GM10248 (cell line): ENCODE measurements around the gene PDRG1.

ENCODE experiments used
- CTCF ChIA-PET: fragments of 300-600 bp; sonication (Branson Sonifier 250); formaldehyde crosslinking; extraction: SDS; loops from one replicate; lab custom pipeline; 2021; ENCODE audit warnings: antibody characterized with exemption; lab: Yijun Ruan, JAX
- POLR2A ChIA-PET: fragments of 350-650 bp; sonication (Branson Sonifier 250); formaldehyde crosslinking; extraction: SDS; loops from one replicate; lab custom pipeline; 2020; ENCODE audit warnings: antibody characterized with exemption; lab: Yijun Ruan, JAX
- DNase-seq: peaks from one replicate; pipeline ENCODE4 v3.0.0; 2012; ENCODE audit errors: extremely low spot score
- TF ChIP-seq, protein P1 (sequence below): IDR thresholded peaks from 2 replicates; pipeline ENCODE4 v1.5.1; 2012; ENCODE audit warnings: mild to moderate bottlenecking, low read depth; ENCODE audit errors: extremely low read depth, missing control alignments, control extremely low read depth

The PDRG1 gene

DNA sequence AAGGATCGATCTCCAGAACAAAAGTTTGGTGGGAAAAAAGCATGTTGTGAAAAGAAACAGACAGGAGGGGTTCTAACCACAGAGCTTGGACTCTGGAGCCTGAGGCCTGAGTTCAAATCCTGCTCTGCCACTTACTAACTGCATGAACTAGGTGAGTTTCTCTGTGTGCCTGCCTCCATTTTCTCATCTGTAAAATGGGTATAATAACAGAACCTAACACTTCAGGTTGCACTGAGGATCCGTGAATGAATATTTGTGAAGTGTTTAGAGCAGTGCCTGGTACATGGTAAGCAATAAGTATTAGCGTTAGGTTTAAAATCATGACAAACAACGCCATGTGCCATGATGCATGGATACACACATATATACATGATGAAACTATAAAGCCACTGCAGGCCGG lies 44.8 kb downstream of the PDRG1 start:
- CTCF ChIA-PET, result interaction anchor here (2.0 kb wide), 1 partner anchor 13 kb away, joined by 8 read pairs; no protein-coding TSS in a partner anchor

DNA sequence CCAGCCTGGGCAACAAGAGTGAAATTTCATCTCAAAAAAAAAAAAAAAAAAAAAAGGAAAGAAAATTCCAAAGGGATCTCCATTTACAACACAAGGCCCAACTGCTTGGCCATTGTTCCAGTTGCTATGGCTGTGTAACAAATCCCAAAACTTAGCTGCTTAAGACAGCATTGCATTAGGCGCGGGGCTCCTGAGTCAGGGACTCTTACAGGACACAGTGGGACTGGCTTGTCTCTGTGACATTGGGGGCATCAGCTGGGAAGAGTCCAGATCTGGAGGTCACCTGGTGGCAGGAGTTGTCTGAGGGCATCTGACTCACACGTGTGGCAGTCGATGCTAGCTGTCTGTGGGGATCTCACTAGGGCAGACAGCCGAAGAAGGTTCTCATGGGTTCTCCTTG lies 45.8 kb downstream of the PDRG1 start:
- POLR2A ChIA-PET, result no interaction called here
- CTCF ChIA-PET, result interaction anchor here (1.1 to 2.0 kb wide), 3 partner anchors 11 to 46 kb away, joined by 3 to 8 read pairs (median 5); partner anchors contain the start of gene PDRG1

More for the DNA sequence above, 44.8 kb downstream of the PDRG1 start:
- no peak for DNase-seq
- POLR2A ChIA-PET, result no interaction called here
- TF ChIP-seq, protein P1, sequence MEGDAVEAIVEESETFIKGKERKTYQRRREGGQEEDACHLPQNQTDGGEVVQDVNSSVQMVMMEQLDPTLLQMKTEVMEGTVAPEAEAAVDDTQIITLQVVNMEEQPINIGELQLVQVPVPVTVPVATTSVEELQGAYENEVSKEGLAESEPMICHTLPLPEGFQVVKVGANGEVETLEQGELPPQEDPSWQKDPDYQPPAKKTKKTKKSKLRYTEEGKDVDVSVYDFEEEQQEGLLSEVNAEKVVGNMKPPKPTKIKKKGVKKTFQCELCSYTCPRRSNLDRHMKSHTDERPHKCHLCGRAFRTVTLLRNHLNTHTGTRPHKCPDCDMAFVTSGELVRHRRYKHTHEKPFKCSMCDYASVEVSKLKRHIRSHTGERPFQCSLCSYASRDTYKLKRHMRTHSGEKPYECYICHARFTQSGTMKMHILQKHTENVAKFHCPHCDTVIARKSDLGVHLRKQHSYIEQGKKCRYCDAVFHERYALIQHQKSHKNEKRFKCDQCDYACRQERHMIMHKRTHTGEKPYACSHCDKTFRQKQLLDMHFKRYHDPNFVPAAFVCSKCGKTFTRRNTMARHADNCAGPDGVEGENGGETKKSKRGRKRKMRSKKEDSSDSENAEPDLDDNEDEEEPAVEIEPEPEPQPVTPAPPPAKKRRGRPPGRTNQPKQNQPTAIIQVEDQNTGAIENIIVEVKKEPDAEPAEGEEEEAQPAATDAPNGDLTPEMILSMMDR, result no peak

DNA sequence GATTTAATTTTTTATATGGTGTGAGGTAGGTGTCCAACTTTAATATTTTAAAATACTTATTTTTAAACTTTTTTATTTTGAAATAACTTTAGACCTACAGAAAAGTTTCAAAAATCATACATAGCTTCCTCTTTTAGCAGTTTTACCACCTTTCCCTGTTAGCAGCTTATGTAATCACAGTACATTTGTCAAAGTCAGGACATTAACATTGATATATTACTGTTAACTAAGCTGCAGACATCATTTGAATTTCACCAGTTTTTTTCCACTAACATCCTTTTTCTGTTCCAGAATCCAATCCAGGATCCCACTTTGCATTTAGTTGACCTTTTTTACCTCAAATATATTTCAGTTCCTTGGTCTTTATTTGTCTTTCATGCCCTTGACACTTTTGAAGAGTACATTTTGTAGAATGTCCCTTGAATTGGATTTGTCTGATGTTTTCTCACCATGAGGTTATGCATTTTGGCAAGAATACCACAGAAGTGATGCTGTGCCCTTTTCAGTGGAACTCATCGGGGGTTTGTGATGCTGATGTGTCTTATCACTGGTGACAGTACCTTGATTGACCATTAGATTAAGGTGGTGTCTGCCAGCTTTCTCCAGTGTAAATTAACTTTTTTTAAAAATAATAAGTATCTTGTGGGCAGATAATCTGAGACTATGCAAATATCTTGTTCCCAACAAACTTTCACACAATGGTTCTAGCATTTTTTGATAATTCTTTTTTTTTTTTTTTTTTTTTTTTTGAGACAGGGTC lies 48.0 kb downstream of the PDRG1 start:
- POLR2A ChIA-PET, result no interaction called here
- no peak for DNase-seq
- TF ChIP-seq, protein P1, result no peak
- CTCF ChIA-PET, result interaction anchor here (0.8 kb wide), 1 partner anchor 171 kb away, joined by 3 read pairs; no protein-coding TSS in a partner anchor

More for the DNA sequence above, 45.8 kb downstream of the PDRG1 start:
- DNase-seq, result no peak
- TF ChIP-seq, protein P1, result no peak

DNA sequence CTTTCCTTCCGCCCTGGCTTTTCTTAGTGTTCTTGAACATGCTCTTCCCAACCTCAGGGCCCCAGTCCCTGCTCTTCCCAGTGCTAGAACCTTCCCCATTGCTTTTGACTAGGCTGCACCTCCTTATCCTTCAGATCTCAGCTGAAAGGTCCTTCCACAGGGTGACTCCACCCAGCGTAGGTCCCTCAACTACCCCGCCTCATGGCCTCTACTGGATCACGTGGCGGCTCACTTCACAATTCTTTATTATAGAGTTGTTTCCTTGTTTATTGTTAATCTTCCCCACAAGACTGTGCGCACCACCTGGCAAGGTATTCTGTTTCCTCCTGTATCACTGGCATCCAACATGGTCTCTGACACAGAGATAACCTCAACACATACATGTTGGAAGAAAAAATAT lies 50.2 kb downstream of the PDRG1 start:
- no peak for DNase-seq
- ChIA-PET POLR2A (no interaction called here), CTCF (no interaction called here)
- TF ChIP-seq, protein P1, result no peak

DNA sequence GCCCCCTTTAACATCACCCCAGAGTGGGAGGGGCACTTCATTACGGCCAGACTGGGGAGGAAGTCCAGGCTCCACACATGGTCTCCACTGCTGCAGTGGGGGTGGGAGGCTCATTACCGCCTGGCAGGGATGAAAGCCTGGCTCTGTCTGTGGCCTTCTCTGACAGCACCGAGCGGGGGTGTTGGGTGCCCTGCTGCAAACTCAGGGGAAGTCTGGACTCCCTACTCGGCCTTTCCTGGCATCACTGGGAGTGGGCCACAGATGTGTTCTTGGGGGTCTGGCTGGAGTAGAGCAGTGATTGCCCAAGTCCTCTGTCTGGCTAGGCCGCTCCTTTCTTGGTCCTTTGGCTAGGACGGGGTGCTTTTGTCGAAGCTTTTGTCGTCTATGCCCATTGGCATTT lies 54.3 kb downstream of the PDRG1 start:
- TF ChIP-seq, protein P1, result no peak
- POLR2A ChIA-PET, result no interaction called here
- DNase-seq, result no peak
- CTCF ChIA-PET, result interaction anchor here (0.8 to 3.2 kb wide), 7 partner anchors 29 to 212 kb away, joined by 3 to 16 read pairs (median 3); partner anchors contain the start of genes PDRG1 and TM9SF4

DNA sequence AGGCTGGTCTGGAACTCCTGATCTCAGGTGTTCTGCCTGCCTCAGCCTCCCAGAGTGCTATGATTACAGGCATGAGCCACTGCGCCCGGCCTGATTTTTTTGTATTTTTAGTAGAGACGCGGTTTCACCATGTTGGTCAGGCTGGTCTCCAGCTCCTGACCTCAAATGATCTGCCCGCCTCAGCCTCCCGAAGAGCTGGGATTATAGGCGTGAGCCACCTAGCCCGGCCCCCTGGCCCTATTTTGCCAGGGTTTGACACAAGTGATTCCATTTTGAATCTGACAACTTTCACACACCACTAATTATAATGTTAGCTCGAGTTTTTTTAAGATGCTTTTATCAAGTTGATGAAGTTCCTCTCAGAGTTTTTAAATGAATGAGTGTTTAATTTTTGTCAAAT lies 55.8 kb downstream of the PDRG1 start:
- ChIA-PET POLR2A (no interaction called here), CTCF (interaction anchor here (0.9 to 3.2 kb wide), 10 partner anchors 10 to 214 kb away, joined by 3 to 16 read pairs (median 4); partner anchors contain the start of genes PDRG1 and TM9SF4)
- DNase-seq, result no peak
- TF ChIP-seq, protein P1, result no peak
